K562 (cell line): ENCODE measurements around the gene HOXC12. TPM values are rescaled to one million over a fixed set of nuclear protein-coding genes. Genes with fewer than 3 reads are reported as not detected.

ENCODE experiments used
- ATAC-seq: fragments of 200-7000 bp; cut with Tn5 transposase; 3 replicates; pipeline ENCODE4 v1.9.1; 2020; ENCODE audit warnings: moderate library complexity
- BruUV-seq: library from RNA; stranded (reverse); fragments of 400-500 nt; replicated peaks from 2 replicates; lab custom pipeline; 2021; lab: Mats Ljungman, UMichigan
- CTCF ChIA-PET: fragments of 300-600 bp; formaldehyde crosslinking; extraction: SDS; loops from one replicate; lab custom pipeline; 2021; ENCODE audit warnings: low intra/inter-chr PET ratio; lab: Yijun Ruan, JAX
- POLR2A ChIA-PET: fragments of 300-600, 350-650 bp; sonication (Branson Sonifier 250); formaldehyde crosslinking; extraction: SDS; loops from one replicate; lab custom pipeline; 2021; ENCODE audit warnings: antibody characterized with exemption, inconsistent platforms; lab: Yijun Ruan, JAX
- DNase-seq, 4 experiments: peaks; one replicate each; pipeline versions ENCODE4 v3.0.0 to v3.0.0-alpha.2; 2011 to 2018; ENCODE audit warnings: low spot score in 3 of 4, mixed read lengths in 3 of 4; ENCODE audit errors: extremely low read depth in 1 of 4
- FAIRE-seq: peaks from 2 replicates; lab custom pipeline; 2011; peaks lifted over from hg19 to GRCh38; lab: Jason Lieb, UNC
- H2AFZ ChIP-seq: 2 replicates; pipeline ENCODE4 v1.6.0; 2011; ENCODE audit warnings: low read depth, low read length, control low read depth, inconsistent platforms
- H3K27ac ChIP-seq: fragments of 200-600 bp; 3 replicates; pipeline ENCODE4 v1.8.0; 2011; ENCODE audit warnings: low read depth, mild to moderate bottlenecking, control low read depth, inconsistent platforms, low read length, moderate library complexity, mixed read lengths; ENCODE audit errors: extremely low read depth
- H3K27me3 ChIP-seq, 2 experiments: fragments of 300-600 bp in 1 of 2; 2 replicates in 1 of 2; 3 replicates in 1 of 2; pipeline versions ENCODE4 v1.6.0 to v1.8.0; 2011; ENCODE audit warnings: inconsistent platforms in 2 of 2, low read length in 2 of 2, mild to moderate bottlenecking in 1 of 2, mixed read lengths in 1 of 2, moderate library complexity in 1 of 2; ENCODE audit not compliant: control insufficient read depth in 2 of 2, insufficient read depth in 2 of 2
- H3K36me3 ChIP-seq: fragments of 300-600 bp; 3 replicates; pipeline ENCODE4 v1.8.0; 2011; ENCODE audit warnings: mild to moderate bottlenecking, low read length, inconsistent platforms; ENCODE audit not compliant: control insufficient read depth, insufficient read depth
- H3K4me1 ChIP-seq, 2 experiments: fragments of 200-600 bp in 1 of 2; replicated peaks in 1 of 2; 2 replicates in 1 of 2; 3 replicates in 1 of 2; pipeline versions ENCODE4 v1.5.1 to v1.8.0; 2011; ENCODE audit warnings: inconsistent platforms in 2 of 2, low read length in 2 of 2, mild to moderate bottlenecking in 1 of 2, mixed read lengths in 1 of 2, moderate library complexity in 1 of 2; ENCODE audit not compliant: control insufficient read depth in 2 of 2, insufficient read depth in 2 of 2
- H3K4me2 ChIP-seq: 2 replicates; pipeline ENCODE4 v1.6.1; 2011; ENCODE audit warnings: low read length, control low read depth, inconsistent platforms, mixed read lengths; ENCODE audit not compliant: insufficient read depth
- H3K4me3 ChIP-seq: fragments of 200-600 bp; sonication (generic), shearing (Covaris generic); 2 replicates; pipeline ENCODE4 v1.5.1; 2016; ENCODE audit warnings: control low read depth, inconsistent platforms
- H3K79me2 ChIP-seq: fragments of 200-600 bp; 3 replicates; pipeline ENCODE4 v1.8.0; 2011; ENCODE audit warnings: low read length, inconsistent platforms; ENCODE audit not compliant: control insufficient read depth, insufficient read depth
- H3K9ac ChIP-seq, 2 experiments: 2 replicates each; pipeline versions ENCODE4 v1.6.0 to v1.6.1; 2011; ENCODE audit warnings: low read depth in 2 of 2, low read length in 2 of 2, control low read depth in 1 of 2, inconsistent platforms in 1 of 2, mild to moderate bottlenecking in 1 of 2, mixed read lengths in 1 of 2; ENCODE audit not compliant: insufficient read depth in 1 of 2
- H3K9me1 ChIP-seq: one replicate; pipeline ENCODE4 v1.6.0; 2011; ENCODE audit warnings: inconsistent platforms, mild to moderate bottlenecking, low read length, moderate library complexity; ENCODE audit not compliant: control insufficient read depth, insufficient read depth
- H3K9me3 ChIP-seq: replicated peaks from 2 replicates; pipeline ENCODE4 v1.5.1; 2011; ENCODE audit warnings: low read depth, low read length, inconsistent platforms; ENCODE audit not compliant: control insufficient read depth, insufficient read depth
- H4K20me1 ChIP-seq: replicated peaks from 2 replicates; pipeline ENCODE4 v1.6.1; 2011; ENCODE audit warnings: low read length, inconsistent platforms, mixed read lengths; ENCODE audit not compliant: control insufficient read depth, insufficient read depth
- CBX3 ChIP-seq, 2 experiments: IDR thresholded peaks; 1 replicate in 1 of 2; 2 replicates in 1 of 2; pipeline ENCODE4 v1.6.1; 2012; ENCODE audit warnings: inconsistent platforms in 2 of 2, low read length in 2 of 2, borderline replicate concordance in 1 of 2, control low read depth in 1 of 2
- HNRNPL ChIP-seq: fragments of 200-400 bp; formaldehyde crosslinking; IDR thresholded peaks from 2 replicates; pipeline ENCODE4 v1.6.1; 2017; ENCODE audit warnings: low read depth, mild to moderate bottlenecking, low read length
- NCOA6 ChIP-seq: fragments of 450-650 bp; IDR thresholded peaks from 2 replicates; pipeline ENCODE4 v1.6.1; 2017; ENCODE audit warnings: mild to moderate bottlenecking
- PHB2 ChIP-seq: fragments of 450-650 bp; IDR thresholded peaks from 2 replicates; pipeline ENCODE4 v1.6.1; 2017; ENCODE audit warnings: low read depth
- RCOR1 ChIP-seq, 2 experiments: IDR thresholded peaks; 2 replicates each; pipeline ENCODE4 v1.6.1; 2012; ENCODE audit warnings: low read depth in 2 of 2, low read length in 2 of 2, borderline replicate concordance in 1 of 2, improper control_type of control experiment in 1 of 2
- SAFB2 ChIP-seq: fragments of 200-400 bp; formaldehyde crosslinking; IDR thresholded peaks from 2 replicates; pipeline ENCODE4 v1.6.1; 2018; ENCODE audit warnings: borderline replicate concordance, low read length, low read depth, moderate library complexity; ENCODE audit not compliant: severe bottlenecking
- SRF ChIP-seq, 2 experiments: fragments of 250-450, 450-650 bp in 1 of 2; sonication (Bioruptor Pico) in 1 of 2; sonication (generic) in 1 of 2; formaldehyde crosslinking; IDR thresholded peaks; 2 replicates each; pipeline versions ENCODE4 v1.5.0 to v1.5.1; 2020 to 2022; ENCODE audit warnings: mild to moderate bottlenecking in 1 of 2, missing genetic modification reagents in 1 of 2
- TAF15 ChIP-seq: fragments of 200-400 bp; formaldehyde crosslinking; IDR thresholded peaks from 2 replicates; pipeline ENCODE4 v1.6.1; 2017; ENCODE audit warnings: mild to moderate bottlenecking, low read depth, low read length, moderate library complexity
- ZNF696 ChIP-seq: fragments of 250-450 bp; sonication (Bioruptor Pico); conservative IDR thresholded peaks from 2 replicates; pipeline ENCODE4 v1.4.0; 2020; ENCODE audit warnings: mild to moderate bottlenecking, moderate library complexity
- WGBS: fragments of 100-300 bp; shearing (Covaris generic); methylation state at CpG from one replicate; pipeline ENCODE4 v1.1.6; 2016; ENCODE audit warnings: low coverage, mixed read lengths; ENCODE audit not compliant: insufficient coverage; ENCODE audit errors: missing lambda C conversion rate; 5-methylcytosine and 5-hydroxymethylcytosine counted together
- in situ Hi-C: fragments of 300-500 bp; cut with MboI; formaldehyde crosslinking; loops from 4 replicates; pipeline ENCODE4 v1.15.0; 2018; ENCODE audit warnings: inconsistent platforms, mixed read lengths
- intact Hi-C: fragments of 100-400 bp; cut with micrococcal nuclease; formaldehyde crosslinking; loops from 2 replicates; pipeline ENCODE4 v1.14.2; 2022
- polyA plus RNA-seq, 8 experiments: library from polyadenylated mRNA; depleted of rRNA in 4 of 8; stranded (reverse) in 5 of 8; unstranded in 3 of 8; fragments of >200 nt; fragmentation: Nextera tagmentation in 2 of 8; fragmentation: Illumina TruSeq in 1 of 8; extraction: Ambion mirVana in 2 of 8; extraction: Trizol in 1 of 8; gene quantifications; 2 replicates each; pipeline versions ENCODE4 v1.2.1 to v1.2.3, GENCODE V29; 2011 to 2014; ENCODE audit warnings: inconsistent platforms in 1 of 8, missing spikeins in 1 of 8
- total RNA-seq, 7 experiments: library from RNA; depleted of rRNA in 6 of 7; stranded (reverse); fragments of >200 nt in 6 of 7; fragmentation: Illumina TruSeq in 2 of 7; extraction: Trizol in 2 of 7; gene quantifications; 2 replicates each; pipeline versions ENCODE4 v1.2.1 to v1.2.3, GENCODE V29; 2011 to 2021; ENCODE audit warnings: low replicate concordance in 1 of 7
- TF ChIP-seq, protein P1 (sequence below): fragments of 250-450 bp; sonication (Bioruptor Pico); IDR thresholded peaks from 2 replicates; pipeline ENCODE4 v1.5.0; 2022; ENCODE audit warnings: mild to moderate bottlenecking
- TF ChIP-seq, protein P2 (sequence below): fragments of 250-450 bp; sonication (Bioruptor Pico); IDR thresholded peaks from 2 replicates; pipeline ENCODE4 v1.4.0; 2020; ENCODE audit warnings: borderline replicate concordance

The HOXC12 gene
- total and polyA plus RNA-seq, 9 of the 15 experiments (the other 6 are each of a cell fraction or from before 2014, with no cell fraction given), result 0.04 to 0.36 (median 0.11) TPM; not detected in 1

GRCh38 chr12:53963005-53963404 is 8.3 kb downstream of the HOXC12 start:
- H3K9me1 ChIP-seq, result no peaks in the 10 kb centered on the region
- ChIA-PET POLR2A (interaction anchor here (0.6 to 1.1 kb wide), 2 partner anchors 10 to 164 kb away, joined by 3 read pairs; no protein-coding TSS in a partner anchor), CTCF (no interaction called here)
- FAIRE-seq (no peak), ATAC-seq (no peak), DNase-seq (no peak)
- in situ Hi-C loops, result no loop called here
- peaks cover 12% of the 10 kb centered on the region; the same call in 1 of the 2 replicates for H4K20me1 ChIP-seq
- WGBS, result 47% methylated on average over 7 of the region's 7 CpGs
- H3K27me3 ChIP-seq, result peaks cover 61 to 79% of the 10 kb centered on the region in 2 experiments
- no peak overlapping the region for H3K9ac ChIP-seq
- no peaks in the 10 kb centered on the region for H3K79me2 ChIP-seq
- BruUV-seq, result no TSS peak
- intact Hi-C loops, result no loop called here
- H3K4me1 ChIP-seq, result peaks cover 0 to 23% of the 10 kb centered on the region in 2 experiments; a peak in 4 of 5 replicates
- H3K4me3 ChIP-seq, result no peak overlapping the region
- H3K36me3 ChIP-seq, result no peaks in the 10 kb centered on the region
- no peak overlapping the region for H2AFZ ChIP-seq
- H3K27ac ChIP-seq, result no peak overlapping the region
- TF ChIP-seq, protein P1, sequence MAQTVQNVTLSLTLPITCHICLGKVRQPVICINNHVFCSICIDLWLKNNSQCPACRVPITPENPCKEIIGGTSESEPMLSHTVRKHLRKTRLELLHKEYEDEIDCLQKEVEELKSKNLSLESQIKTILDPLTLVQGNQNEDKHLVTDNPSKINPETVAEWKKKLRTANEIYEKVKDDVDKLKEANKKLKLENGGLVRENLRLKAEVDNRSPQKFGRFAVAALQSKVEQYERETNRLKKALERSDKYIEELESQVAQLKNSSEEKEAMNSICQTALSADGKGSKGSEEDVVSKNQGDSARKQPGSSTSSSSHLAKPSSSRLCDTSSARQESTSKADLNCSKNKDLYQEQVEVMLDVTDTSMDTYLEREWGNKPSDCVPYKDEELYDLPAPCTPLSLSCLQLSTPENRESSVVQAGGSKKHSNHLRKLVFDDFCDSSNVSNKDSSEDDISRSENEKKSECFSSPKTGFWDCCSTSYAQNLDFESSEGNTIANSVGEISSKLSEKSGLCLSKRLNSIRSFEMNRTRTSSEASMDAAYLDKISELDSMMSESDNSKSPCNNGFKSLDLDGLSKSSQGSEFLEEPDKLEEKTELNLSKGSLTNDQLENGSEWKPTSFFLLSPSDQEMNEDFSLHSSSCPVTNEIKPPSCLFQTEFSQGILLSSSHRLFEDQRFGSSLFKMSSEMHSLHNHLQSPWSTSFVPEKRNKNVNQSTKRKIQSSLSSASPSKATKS (CRISPR knock-in tag), result no peak
- no peak for TF ChIP-seq RCOR1 (IDR thresholded peaks at IDR 0.05; ENCODE audit: borderline replicate concordance in 1 of 2, low read depth in 2 of 2, low read length in 2 of 2)
- TF ChIP-seq SRF (CRISPR knock-in tag; IDR thresholded peaks at IDR 0.05), result no peak
- TF ChIP-seq HNRNPL, result no peak
- no peak for TF ChIP-seq CBX3 (IDR thresholded peaks at IDR 0.05; ENCODE audit: borderline replicate concordance in 1 of 2, low read length in 2 of 2)
- TF ChIP-seq, protein P2, sequence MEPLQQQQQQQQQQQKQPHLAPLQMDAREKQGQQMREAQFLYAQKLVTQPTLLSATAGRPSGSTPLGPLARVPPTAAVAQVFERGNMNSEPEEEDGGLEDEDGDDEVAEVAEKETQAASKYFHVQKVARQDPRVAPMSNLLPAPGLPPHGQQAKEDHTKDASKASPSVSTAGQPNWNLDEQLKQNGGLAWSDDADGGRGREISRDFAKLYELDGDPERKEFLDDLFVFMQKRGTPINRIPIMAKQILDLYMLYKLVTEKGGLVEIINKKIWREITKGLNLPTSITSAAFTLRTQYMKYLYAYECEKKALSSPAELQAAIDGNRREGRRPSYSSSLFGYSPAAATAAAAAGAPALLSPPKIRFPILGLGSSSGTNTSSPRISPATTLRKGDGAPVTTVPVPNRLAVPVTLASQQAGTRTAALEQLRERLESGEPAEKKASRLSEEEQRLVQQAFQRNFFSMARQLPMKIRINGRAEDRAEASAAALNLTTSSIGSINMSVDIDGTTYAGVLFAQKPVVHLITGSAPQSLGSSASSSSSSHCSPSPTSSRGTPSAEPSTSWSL (CRISPR knock-in tag), result no peak
- TF ChIP-seq PHB2, result no peak
- no peak for TF ChIP-seq NCOA6
- no peak for TF ChIP-seq SAFB2
- TF ChIP-seq TAF15, result no peak
- no peak for TF ChIP-seq ZNF696 (CRISPR knock-in tag)
- H3K4me2 ChIP-seq, result no peak overlapping the region
- H3K9me3 ChIP-seq, result no peaks in the 10 kb centered on the region
